Measurements from ENCODE around the gene SALL3.

The SALL3 gene

GRCh38 chr18:79008356-79008940 lies 28.8 kb downstream of the SALL3 start:
- DNase-seq, result no peak

GRCh38 chr18:79010802-79011201 lies 31.2 kb downstream of the SALL3 start:
- no peak for DNase-seq

- no peak for DNase-seq
Observed at GRCh38 chr18:79011300-79011870, 31.8 kb downstream of the SALL3 start.

GRCh38 chr18:79013869-79014268 lies 34.3 kb downstream of the SALL3 start:
- DNase-seq, result no peak

- no peak for DNase-seq
Observed at GRCh38 chr18:79018911-79019310, 39.3 kb downstream of the SALL3 start.

- no peak for DNase-seq
Observed at GRCh38 chr18:79019881-79020280, 40.3 kb downstream of the SALL3 start.

- no peak for DNase-seq
Observed at GRCh38 chr18:79022603-79023002, 43.0 kb downstream of the SALL3 start.

- no peak for DNase-seq
Observed at GRCh38 chr18:79026491-79026890, 46.9 kb downstream of the SALL3 start.

GRCh38 chr18:79030680-79031079 lies 51.1 kb downstream of the SALL3 start:
- no peak for DNase-seq

- no peak for DNase-seq
Observed at GRCh38 chr18:79042276-79042675, 62.7 kb downstream of the SALL3 start.

- no peak for DNase-seq
Observed at GRCh38 chr18:79043288-79043687, 63.7 kb downstream of the SALL3 start.

GRCh38 chr18:79046522-79046921 lies 66.9 kb downstream of the SALL3 start:
- DNase-seq, result no peak

- no peak for DNase-seq
Observed at GRCh38 chr18:79047556-79048244, 68.1 kb downstream of the SALL3 start.

- DNase-seq, result no peak
Observed at GRCh38 chr18:79048245-79048632, 68.6 kb downstream of the SALL3 start.

- no peak for DNase-seq
Observed at GRCh38 chr18:79049506-79049905, 69.9 kb downstream of the SALL3 start.

Data from NCI-H187 treated with DMSO at 0.1 percent for 48 hours (cell line).